HG03442 (cell line): Measurements from ENCODE around the gene BSCL2.
"Not testable (repeated sequence)": the region's sequence is repeated elsewhere in the genome, so short reads cannot be mapped to it uniquely, and the experiment has no call there.

ENCODE experiments used
- ATAC-seq: cut with Tn5 transposase; IDR thresholded peaks from one replicate; pipeline ENCODE4 v1.9.1; 2021; ENCODE audit warnings: mild to moderate bottlenecking, moderate library complexity; ENCODE audit not compliant: unreplicated experiment

The BSCL2 gene

DNA sequence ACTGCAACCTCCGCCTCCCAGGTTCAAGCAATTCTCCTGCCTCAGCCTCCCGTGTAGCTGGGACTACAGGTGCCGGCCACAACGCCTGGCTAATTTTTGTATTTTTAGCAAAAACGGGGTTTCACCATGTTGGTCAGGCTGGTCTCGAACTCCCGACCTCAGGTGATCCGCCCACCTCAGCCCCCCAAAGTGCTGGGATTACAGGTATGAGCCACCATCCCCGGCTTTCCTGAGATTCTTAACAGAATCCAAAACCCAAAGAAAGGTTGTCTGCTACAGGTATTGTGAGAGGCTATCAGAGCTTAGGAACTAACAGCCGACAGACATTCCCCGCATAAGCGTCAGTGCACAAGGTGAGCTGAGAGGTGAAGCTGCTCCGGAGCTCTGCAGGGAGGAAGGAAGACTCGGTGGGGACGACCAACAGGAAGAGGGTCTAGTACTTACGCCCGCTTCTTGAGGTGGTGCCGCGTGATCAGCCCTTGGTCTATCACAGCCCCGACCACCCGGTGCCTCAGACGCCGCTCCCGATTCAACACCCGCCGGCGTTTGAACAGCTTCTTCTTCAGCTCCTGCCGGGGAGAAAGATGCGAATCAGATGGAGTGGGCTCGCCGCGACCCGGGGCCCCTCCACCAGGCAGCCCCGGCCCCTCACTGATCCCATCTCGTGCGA, 42.7 kb downstream of the BSCL2 start:
- ATAC-seq: peak; percentile 25

DNA sequence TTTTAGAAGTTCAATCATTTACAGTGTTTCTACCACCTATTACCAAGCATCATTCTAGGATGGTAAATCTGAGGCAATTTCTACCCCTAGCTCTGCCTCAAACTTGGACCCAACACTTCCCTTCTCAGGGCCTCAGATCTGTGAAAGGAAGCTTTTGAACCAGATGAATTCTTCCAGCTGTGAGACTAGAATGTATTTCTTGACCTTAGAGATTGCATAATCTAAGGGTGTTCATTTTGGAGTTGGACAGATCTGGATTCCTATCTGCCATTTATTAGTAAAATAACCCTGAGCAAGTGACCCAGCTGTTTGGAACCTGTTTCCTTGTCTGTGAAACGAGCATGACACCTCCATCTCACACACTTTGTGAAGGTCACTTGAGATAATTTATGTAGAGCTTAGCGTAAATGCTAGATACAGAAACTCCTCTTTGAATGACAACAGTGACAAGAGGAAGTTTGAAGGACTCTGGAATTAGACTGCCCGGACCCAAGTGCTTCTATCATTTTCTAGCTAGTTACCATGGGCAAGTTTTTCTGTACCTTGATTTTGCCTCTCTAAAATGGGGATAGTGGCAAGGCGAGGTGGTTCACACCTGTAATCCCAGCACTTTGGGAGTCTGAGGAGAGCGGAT, 50.3 kb downstream of the BSCL2 start:
- no peak for ATAC-seq

DNA sequence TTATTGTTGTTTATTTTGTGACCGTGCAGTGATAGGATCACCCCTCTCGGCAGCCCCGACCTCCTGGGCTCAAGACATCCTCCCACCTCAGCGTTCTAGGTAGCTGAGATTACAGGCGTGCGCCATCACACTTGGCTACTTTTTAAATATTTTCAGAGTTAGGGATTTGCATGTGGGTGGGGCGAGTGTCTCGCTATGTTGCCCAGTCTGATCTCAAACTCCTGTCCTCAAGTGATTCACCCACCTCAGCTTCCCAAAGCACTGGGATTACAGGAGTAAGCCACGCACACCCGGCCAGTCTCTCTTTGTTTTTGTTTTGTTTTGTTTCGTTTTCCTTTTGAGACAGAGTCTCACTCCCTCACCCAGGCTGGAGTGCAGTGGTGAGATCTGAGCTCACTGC, 52.9 kb downstream of the BSCL2 start:
- no peak for ATAC-seq

DNA sequence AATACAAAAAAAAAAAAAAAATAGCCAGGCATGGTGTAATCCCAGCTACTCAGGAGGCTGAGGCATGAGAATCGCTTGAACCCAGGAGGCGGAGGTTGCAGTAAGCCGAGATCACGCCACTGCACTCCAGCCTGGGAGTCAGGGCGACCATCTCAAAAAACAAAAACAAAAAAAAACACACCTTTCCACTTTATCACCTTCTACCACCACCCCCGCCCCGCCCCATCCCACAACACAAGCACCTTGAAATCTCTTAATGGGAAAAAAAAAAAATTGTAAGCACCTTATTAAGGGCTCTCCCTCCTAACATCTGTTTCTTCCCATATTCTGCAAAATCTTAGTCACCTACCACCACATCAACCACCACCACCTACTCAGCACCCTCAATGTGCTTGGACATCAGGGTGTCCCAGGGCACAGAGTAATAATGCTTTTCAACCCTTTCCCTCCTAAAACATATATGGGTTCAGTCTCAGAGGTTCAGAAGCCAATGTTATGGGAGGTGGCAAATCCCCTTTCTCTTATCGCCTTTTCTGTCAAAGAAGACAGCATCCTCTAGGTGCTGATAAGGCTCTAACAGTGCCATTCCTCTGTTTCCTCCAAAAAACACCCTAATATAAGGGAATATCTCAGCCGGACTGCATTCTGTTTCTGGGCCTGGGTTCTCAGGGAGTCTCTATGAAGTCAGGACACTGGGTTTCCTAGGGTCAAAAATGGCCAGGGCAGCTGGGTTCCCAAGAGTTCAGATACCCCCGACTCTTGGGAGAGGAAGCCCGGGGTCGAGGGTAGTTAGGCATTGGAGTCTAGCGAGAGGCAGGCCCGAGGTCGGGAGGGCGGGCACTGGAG, 54.8 kb downstream of the BSCL2 start:
- no peak for ATAC-seq

DNA sequence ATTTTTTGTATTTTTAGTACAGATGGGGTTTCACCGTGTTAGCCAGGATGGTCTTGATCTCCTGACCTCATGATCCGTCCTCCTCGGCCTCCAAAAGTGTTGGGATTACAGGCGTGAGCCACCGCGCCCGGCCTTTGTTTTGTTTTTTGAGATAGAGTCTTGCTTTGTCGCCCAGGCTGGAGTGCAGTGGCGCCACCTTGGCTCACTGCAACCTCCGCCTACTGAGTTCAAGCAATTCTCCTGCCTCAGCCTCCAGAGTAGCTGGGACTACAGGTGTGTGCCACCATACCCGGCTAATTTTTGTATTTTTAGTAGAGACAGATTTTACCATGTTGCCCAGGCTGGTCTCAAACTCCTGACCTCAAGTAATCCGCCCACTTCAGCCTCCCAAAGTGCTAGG, 56.9 kb downstream of the BSCL2 start:
- not testable (repeated sequence) for ATAC-seq

DNA sequence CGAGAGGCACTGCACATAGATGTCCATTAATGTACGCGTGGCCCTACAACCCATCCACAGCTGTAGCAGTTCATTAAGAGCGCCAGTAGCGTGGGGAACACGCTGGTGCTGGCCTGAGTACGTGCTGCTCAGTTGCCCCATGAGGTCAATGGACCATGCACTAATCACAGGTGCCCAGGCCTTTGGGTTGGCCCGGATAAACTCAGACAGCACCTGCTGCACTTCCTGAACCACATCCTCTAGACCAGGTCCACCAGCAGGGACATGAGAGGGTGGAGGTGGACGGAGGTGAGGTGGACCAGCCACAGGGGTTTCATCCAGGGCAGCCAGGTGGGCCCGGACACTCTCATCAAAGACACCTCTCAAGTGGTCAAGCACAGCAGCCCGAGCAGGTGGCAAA, 57.7 kb downstream of the BSCL2 start:
- no peak for ATAC-seq

DNA sequence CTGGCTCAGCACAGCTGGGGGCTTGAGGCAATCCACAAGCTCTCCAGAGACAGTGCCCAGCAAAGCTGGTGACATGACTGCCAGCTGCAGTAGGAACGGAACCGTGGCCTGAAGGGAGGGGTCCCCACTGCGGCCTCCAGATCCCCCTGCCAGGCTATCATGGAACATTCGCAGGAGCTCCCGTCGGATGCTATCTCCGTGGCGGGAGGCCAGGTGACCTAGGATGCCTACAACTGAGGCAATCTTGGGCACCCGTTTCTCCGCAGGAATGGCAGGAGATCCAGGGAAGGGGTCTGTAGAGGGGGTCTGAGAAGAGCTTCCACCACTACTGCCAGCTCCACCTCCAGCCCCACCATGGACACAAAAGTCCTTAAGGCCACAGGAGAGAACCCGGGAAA, 58.3 kb downstream of the BSCL2 start:
- ATAC-seq: no peak

DNA sequence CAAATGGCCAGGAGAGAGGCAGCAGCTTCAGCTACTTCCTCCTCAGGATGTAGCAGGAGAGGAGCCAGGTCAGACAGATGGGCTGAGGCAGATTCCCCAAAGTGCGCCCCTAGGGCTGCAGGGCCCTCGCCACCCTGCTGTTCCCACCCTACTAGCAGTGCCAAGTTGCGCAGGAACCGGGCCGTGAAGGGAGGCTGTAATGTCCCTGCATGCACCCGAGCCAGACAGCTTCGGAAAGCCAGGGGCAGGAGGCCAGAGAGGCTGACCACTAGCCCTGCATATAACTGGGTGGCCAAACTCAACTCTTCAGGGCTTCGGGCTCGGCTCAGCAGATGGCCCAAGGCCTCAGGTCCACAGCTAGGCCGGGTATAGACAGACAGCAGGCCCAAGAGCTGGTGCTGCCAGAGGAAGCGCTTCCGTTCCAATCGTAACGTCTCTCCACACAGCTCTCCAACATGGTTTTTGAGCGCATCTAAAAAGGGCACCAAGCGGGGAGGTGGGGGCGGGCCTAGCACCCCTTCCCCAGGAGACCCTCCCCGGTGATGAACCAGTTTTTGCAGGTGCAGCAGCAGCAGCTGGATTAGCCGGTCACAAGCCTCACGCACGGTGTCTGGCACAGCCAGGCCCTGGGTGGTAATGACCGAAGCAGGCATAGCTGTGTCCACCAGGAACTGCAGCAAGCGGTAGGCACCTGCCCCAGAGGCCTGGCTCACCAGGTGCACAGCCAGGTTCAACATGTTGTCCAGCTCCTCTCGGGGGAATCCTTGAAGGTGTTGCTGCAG, 58.8 kb downstream of the BSCL2 start:
- ATAC-seq: no peak

DNA sequence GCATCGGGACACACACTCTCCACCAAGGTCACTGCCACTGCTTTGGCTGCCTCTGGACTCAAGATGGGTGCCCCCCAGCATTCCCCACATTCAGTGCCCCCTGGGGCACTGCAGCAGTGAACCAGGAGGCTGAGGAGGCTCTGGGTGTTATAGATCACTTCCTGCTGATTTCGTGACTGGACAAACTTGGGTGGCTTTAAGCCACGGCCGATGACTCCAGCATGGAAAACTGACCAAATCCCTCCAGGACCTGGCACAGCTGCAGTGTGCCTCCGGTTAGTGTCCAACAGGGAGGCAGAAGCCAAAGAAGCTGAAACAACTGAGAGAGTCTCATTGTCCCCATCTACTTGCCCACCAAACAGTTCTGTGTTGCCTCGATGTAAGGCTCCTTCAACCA, 59.6 kb downstream of the BSCL2 start:
- no peak for ATAC-seq

DNA sequence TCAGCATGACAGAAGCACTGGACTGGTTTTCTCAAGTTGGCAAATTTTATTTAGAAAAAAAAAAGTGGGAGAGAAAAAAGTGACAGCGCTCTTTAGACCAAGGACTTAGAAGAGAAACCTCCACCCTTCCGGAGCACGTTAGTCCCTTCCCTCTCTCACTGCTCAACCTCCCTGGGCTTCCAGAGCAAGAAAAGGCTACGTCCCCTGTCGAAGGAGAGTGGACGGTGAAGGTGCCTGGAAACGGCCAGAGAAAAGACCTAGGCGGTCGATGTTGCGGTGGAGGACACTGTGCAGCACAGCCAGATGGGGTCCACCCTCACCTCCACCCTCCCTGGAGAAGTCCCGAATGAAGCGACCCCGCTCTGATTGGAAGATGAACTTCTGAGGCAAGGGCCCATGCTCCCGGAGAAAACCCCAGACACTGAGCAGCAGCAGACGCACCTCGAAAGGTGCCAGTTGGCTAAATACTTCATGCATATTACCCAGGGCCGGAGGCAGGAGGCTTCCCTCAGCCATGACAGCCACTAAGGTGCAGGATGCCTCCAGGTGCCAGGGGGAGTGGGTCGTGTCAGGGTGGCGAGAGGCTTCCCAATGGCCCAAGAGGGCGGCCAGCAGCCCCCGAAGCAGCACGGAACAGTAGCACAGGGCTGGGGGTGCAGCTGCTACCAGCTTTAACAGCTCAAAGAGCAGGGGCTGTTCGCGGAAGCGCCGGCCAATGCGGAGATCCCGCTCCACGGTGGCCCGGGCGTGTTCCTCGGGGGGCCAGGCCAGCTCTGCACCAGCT, 60.2 kb downstream of the BSCL2 start:
- no peak for ATAC-seq

DNA sequence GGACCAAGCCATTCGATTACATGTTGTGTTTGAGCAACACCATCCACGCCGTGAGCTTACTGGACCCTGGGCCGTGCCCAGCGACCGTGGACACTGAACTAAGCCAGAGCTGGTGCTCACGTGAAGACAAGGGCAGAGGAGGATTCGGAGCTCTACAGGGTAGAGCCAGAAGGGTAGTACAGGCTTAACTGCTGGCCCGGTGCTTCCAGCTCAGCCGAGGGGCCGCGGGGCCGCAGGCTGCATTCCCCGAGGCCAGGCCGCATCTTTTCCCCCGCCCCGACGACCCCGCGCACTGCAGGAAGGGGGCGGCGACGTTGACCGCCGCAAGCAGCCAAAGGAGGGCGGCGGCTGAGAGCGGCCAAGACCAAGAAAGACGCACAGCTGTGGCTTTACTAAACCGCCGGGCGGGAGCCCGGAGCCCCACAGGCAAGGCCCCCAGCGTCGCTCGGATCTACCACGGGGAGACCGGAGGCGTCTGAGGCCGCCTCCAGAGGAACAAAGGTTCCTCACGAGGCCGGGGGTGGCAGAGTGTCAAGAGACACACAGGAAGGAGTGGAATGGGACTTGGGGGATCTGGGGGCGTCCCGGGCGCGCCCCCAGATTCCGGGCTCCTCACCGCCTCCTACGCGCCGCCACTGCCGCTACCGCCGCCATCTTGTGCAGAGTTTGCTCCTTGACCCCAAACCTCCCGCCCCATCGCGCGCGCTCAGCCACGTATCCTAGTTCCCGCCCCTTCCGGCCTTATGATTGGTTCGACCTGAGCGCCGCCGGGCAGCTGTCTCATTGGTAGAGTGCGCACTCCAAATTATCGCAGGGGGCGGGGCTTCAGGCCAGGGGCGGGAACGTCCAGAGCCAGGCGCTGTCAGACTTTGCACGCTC, 61.0 kb downstream of the BSCL2 start, which contains the start of gene GANAB:
TSS of gene GANAB (minus strand) at position 668 of the 879 bp plus-strand sequence. CDS start at position 654, 14 bp downstream.
- ATAC-seq: peak; percentile 94

DNA sequence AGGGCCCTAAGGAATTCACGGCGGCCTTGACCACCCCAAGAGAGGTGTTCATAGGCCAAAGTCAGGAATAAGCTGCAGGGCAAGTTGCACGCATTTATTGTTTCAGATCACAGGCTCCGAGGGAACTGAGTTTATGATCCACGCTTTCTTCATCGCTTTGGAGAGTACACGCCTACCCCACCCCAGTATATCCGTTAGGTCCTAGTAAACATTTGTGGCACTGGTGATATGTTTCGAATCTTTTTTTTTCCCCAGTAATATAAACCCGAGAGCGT, 61.6 kb downstream of the BSCL2 start:
- ATAC-seq: no peak

DNA sequence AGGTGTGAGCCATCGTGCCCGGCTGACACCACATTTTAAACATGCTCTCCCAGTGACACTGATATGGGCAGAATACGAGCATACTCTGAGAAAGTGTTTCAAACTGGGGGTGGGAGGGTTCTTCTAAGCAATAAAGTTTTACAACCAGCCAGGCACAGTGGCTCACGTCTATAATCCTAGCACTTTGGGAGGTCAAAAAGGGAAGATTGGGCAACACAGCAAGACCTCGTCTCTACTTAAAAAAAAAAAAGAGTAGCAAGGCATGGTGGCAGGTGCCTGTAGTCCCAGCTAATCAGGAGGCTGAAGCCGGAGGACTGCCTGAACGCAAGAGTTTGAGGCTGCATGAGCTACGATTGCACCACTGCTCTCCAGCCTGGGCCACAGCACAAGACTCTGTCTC, 63.0 kb downstream of the BSCL2 start:
- no peak for ATAC-seq
